GM12891 (cell line): Measurements from ENCODE around the gene WDR82.
A peak's percentile ranks its signal among the peaks of the same experiment; 100 is the strongest.

Experiments
- DNase-seq: peaks from one replicate; pipeline ENCODE4 v3.0.0; 2011; ENCODE audit warnings: low spot score; ENCODE audit not compliant: insufficient read length
- FAIRE-seq: peaks from 2 replicates; lab custom pipeline; 2011; peaks lifted over from hg19 to GRCh38; lab: Jason Lieb, UNC
- PAX5 ChIP-seq: IDR thresholded peaks from 2 replicates; pipeline ENCODE4 v1.6.1; 2011; ENCODE audit warnings: low read length, moderate library complexity, mild to moderate bottlenecking; ENCODE audit not compliant: insufficient read depth, severe bottlenecking
- POLR2A ChIP-seq: IDR thresholded peaks from 2 replicates; pipeline ENCODE4 v1.6.1; 2011; ENCODE audit warnings: low read depth, low read length, control low read depth
- POLR2AphosphoS5 ChIP-seq: IDR thresholded peaks from 2 replicates; pipeline ENCODE4 v1.6.1; 2011; ENCODE audit warnings: low read depth, low read length, control low read depth
- POU2F2 ChIP-seq: IDR thresholded peaks from 2 replicates; pipeline ENCODE4 v1.6.1; 2011; ENCODE audit warnings: low read depth, mild to moderate bottlenecking, control low read depth, low read length, moderate library complexity
- SPI1 ChIP-seq: IDR thresholded peaks from 2 replicates; pipeline ENCODE4 v1.6.1; 2011; ENCODE audit warnings: low read depth, low read length, control low read depth
- TAF1 ChIP-seq: IDR thresholded peaks from 2 replicates; pipeline ENCODE4 v1.6.1; 2011; ENCODE audit warnings: low read depth, low read length, control low read depth

Gene WDR82

DNA sequence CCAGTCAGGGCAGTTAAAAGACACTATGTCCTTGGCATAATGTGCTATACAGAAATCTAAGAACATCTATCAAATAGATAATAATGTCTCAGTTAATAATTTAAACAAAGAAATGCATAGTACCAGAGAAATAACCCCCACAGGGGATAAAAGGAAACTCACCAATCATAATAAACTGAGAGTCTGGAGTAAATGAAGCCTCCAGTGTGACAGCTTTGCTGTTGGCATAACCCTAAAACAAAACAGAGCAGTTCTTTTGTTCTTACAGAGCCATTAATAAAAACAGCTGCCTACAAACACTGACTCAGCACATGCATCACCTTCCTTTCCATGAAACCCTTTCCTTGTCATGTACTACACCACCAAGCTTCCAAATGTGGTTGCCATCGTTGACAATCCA is 19.4 kb downstream of the WDR82 start:
- DNase-seq (no peak), FAIRE-seq (no peak)
- TF ChIP-seq POLR2AphosphoS5, result no peak
- TF ChIP-seq POLR2A, result no peak
- TF ChIP-seq TAF1, result no peak
- TF ChIP-seq POU2F2, result no peak
- TF ChIP-seq PAX5, result no peak
- no peak for TF ChIP-seq SPI1

DNA sequence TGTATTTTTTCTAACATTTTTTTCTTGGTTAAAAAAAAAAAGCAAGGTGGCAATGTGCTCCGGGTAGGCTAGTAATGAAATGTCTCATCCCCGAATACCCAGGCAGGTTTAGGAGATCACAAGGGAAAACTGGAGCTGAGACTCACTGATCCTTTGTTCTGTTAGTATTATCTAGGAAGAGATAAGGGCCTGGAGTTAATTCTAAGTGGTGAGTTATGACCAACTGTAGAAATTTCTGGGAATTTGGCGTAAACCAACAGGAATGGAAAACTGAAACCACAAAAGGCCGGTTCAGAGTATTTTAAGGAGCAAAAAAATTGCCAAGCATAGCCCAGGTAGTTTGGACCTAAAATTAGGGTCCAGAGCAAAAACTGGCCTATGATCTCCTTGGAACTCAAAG is 20.5 kb downstream of the WDR82 start:
- TF ChIP-seq PAX5, result no peak
- TF ChIP-seq POLR2AphosphoS5, result no peak
- TF ChIP-seq SPI1, result no peak
- no peak for TF ChIP-seq TAF1
- no peak for TF ChIP-seq POLR2A
- TF ChIP-seq POU2F2, result no peak
- FAIRE-seq, result no peak
- DNase-seq, result no peak

DNA sequence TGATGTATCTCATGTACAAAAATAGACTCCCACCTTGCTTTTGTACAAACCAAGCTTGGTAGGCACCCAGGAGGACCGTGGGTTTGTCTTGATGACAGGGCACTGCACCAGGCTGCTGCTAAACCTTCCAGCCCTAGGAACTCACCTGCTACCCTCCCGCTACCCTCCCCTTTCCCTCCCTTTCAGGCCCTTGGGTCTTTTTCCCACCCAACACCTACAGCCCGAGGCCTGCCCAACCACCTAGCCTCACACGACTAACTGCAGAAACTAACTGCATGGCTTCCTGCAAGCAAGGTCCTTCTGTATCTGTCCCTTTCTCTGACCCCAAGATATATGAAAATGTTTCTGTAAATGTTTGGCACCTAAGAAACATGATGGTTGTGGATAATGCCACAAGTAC is 21.8 kb downstream of the WDR82 start:
- FAIRE-seq (no peak), DNase-seq (no peak)
- no peak for TF ChIP-seq TAF1
- no peak for TF ChIP-seq POU2F2
- no peak for TF ChIP-seq POLR2AphosphoS5
- TF ChIP-seq POLR2A, result 0 out of 2 replicates have a peak, but pooled peaks have one; percentile 20
- no peak for TF ChIP-seq SPI1
- no peak for TF ChIP-seq PAX5

DNA sequence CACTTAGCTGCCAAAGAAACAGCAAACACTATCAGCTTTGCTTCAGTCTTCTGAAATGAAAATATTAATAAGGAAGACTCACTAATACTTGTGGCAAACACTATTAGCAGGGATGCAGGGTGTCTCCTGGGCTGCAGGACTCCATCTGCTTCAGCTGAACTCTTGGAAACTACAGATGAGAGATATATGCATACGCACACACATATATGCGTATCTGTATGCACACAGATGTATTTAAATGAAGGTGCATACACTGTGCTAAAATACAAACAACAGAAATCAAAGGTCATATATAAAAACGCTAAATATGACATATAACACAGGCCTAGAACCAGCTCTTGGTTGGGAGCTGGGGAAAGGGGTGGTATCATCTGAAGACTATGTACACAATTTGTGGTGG is 22.3 kb downstream of the WDR82 start:
- FAIRE-seq (no peak), DNase-seq (no peak)

GRCh38 chr3:52254608-52255007 is 23.8 kb downstream of the WDR82 start:
- DNase-seq (no peak), FAIRE-seq (no peak)
- TF ChIP-seq POLR2A (no peak), POLR2AphosphoS5 (0 out of 2 replicates have a peak, but pooled peaks have one; percentile 34)

More for the DNA sequence above, 22.3 kb downstream of the WDR82 start:
- TF ChIP-seq POLR2AphosphoS5 (no peak), POU2F2 (no peak), TAF1 (no peak), SPI1 (no peak), POLR2A (no peak)

- TF ChIP-seq POU2F2 (peak; percentile 41; the same call in 1 of the 2 replicates), SPI1 (peak; percentile 99), POLR2AphosphoS5 (peak; percentile 55; the same call in 1 of the 2 replicates), POLR2A (peak; percentile 30; the same call in 1 of the 2 replicates), PAX5 (no peak), TAF1 (no peak)
- FAIRE-seq (peak; percentile 95), DNase-seq (peak; percentile 81)
These were observed 24.8 kb downstream of the WDR82 start for GRCh38 chr3:52253314-52254304.

GRCh38 chr3:52250122-52250521 is 28.3 kb downstream of the WDR82 start:
- DNase-seq (no peak), FAIRE-seq (no peak)
- TF ChIP-seq SPI1 (no peak), POU2F2 (no peak), TAF1 (no peak), POLR2AphosphoS5 (no peak), POLR2A (no peak), PAX5 (no peak)

DNA sequence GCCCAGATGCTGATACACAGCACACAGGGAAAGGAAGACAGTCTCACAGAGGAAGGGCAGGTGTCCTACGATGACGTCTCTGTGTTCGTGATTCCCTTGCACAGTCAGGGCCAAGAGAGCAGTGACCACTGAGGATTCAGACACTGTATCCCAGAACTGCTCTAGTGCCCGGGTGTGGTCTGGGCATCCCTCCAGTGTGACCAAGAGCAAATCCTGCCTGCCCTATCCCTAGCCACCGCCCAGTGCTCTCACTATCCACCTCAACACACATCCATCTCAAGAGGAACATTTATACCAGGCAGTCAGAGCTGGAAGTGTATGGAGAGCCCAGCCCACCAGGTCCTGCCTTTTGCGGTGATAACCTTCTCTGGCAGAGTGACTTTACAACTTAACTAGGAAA is 28.8 kb downstream of the WDR82 start:
- no peak for DNase-seq
- TF ChIP-seq SPI1 (no peak), TAF1 (no peak), POLR2AphosphoS5 (no peak), PAX5 (no peak), POU2F2 (no peak), POLR2A (no peak)
- no peak for FAIRE-seq

- DNase-seq (no peak), FAIRE-seq (no peak)
- TF ChIP-seq POLR2A (no peak), POLR2AphosphoS5 (no peak), POU2F2 (no peak), SPI1 (no peak), TAF1 (no peak), PAX5 (no peak)
These were observed 29.5 kb downstream of the WDR82 start for GRCh38 chr3:52248816-52249547.
